ENCODE measurements around the gene RSPO1. TPM values are rescaled to one million over a fixed set of nuclear protein-coding genes. Genes with fewer than 3 reads are reported as not detected.

Gene RSPO1
- polyA plus RNA-seq, 3 donors: 4.8 to 8.6 (median 8.3) TPM

DNA sequence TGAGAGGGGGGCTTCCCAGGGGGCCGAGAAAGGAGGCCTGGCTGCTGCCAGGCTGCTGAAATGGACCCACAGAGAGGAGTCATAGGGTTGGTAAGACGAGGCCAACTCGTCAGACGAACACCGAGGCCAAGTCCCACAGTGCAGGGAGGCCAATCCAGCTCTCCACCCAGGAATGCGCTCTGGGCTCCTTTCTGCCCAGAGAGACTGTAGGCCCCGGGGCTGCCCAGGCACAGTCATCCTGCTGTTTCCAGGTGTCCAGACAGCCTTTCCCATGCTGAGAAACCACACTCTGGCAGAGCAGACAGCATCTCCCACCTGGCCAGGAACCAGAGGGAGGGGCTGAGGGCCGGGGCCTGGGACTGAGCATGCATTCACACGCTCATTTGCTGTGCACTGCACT lies 26.7 kb upstream of the RSPO1 start:
- no peak for DNase-seq (ENCODE audit: extremely low read depth in 1 of 11, low read depth in 9 of 11, low spot score in 4 of 11)

DNA sequence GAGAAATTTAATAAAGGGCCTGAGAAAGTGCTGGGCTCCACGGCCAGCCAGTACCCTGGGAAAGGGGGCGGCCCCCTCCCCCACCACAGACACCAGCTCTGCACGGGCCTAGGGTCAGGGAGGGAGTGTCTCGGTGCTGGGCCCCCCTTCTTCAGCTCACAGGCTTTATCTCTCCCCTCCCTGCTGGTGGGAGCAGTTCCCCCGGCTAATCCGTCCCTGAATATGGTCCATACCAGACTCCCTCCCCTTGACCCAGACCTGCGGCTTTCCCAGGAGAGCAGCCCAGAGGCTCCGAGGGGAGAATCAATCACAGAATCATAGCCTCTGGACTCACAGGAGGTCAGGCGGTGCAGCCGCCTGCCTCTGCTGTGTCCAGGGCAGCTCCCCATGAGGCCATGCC lies 26.0 kb upstream of the RSPO1 start:
- DNase-seq (ENCODE audit: extremely low read depth in 1 of 11, low read depth in 9 of 11, low spot score in 4 of 11): no peak

DNA sequence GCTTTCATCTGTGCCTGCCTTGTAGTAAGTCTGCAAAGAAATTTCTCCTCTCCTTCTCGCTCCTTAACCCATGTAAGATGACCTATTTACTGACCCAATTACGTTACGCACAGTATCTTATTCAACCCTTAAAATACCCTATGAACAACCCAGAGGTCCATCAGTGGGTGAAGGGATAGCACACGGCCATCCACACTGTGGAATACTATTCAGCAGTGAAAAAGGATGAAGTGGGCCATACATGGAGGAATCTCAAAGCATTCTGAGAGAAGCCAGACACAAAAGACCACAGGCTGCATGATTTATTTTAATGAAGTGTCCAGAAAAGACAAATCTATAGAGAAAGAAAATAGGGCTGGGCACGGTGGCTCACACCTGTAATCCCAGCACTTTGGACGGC lies 23.8 kb upstream of the RSPO1 start:
- DNase-seq (ENCODE audit: extremely low read depth in 1 of 11, low read depth in 9 of 11, low spot score in 4 of 11): no peak

DNA sequence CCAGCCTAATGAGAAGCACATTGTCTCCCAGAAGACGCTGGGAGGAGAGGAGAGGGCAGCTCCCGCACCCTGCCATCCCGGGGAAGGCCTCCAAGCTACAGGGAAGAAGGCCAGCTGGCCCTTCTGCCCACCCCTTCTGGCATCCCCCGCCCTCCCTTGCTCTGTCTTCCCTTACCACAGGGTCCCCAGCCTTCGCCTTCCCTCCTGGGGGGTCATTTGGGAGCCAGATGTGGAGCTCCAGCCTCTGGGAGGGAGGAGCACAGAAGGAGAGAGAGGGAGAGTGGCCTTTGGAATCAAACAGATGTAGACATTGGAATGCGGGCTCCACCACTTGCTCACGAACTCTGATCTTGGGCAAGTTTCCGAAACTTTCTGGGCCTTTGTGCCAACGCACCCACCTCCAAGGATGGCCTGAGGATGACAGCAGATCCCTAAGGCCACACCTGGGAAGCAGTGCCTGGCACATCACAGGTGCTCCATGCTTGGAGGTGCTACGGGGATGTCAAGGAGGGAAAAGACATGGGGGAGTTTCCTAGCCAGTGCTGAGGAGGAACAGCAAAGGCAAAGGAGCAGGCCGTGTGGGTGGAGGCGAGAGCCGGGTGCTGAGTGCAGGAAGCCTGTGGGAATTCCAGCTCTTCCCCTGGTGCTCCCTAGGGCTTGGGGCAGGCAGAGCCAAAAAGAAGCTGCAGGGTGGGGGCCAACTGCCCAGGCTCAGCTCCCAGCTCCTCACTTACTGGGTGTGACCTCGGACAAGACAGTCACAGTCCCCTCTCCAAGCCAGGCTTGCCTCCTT lies 23.1 kb upstream of the RSPO1 start:
- DNase-seq (ENCODE audit: extremely low read depth in 1 of 11, low read depth in 9 of 11, low spot score in 4 of 11): no peak

DNA sequence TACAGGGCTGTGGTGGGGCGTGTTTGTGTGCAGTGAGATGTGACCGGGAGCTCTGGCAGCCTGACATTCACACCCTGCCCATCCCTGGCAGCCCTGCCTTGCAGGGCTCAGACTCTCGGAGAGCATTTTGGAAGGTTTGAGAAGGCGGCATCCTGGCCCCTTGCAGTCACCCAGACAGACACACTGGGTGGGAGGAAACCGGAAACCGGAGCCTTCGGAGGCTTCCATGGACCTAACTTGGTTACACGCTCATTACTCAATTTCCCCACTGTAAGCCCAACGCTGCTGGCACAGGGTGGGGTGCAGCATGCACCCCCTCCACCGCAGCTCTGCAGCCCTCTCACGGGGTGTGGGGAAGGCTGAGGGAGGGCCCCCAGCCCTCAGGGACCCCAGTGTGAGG lies 22.2 kb upstream of the RSPO1 start:
- DNase-seq (ENCODE audit: extremely low read depth in 1 of 11, low read depth in 9 of 11, low spot score in 4 of 11): no peak

DNA sequence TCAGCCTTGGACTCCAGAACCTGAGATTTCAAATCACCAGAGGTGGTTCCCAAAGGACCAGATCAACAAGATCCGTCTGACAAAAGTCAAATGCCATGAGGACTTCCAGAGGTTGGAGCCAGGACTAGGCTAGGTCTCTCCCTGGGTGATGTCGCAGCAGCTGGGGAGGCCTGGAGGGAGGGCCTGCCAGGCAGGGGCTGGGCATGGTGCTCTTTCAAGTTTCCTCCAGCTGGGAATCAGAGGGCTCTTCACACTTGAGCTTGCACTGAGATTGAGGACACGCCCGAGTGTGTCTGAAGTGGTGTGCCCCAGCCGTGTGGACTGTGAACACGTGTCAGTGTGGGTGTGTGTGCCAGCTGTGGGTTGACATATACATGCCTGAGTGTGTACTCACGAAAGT lies 21.3 kb upstream of the RSPO1 start:
- DNase-seq (ENCODE audit: extremely low read depth in 1 of 11, low read depth in 9 of 11, low spot score in 4 of 11): no peak

DNA sequence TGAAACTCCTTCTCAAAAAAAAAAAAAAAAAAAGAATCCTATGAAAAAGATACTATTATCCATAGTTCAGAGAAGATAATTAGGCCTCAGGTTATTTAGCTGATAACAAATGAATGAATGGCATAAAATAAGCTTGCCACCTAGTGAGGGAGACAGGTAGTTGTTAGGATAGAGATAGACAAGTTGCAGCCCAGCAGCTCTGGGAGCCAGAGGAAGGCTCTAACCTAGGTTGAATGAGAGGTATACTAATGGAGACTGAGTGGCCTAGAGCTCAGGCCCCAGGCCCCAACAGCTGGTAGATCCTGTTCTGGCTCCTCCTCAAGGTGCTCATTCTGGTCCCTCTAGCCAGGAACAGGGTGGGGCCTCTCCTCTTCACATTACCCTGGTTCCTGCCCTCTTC lies 20.6 kb upstream of the RSPO1 start:
- DNase-seq (ENCODE audit: extremely low read depth in 1 of 11, low read depth in 9 of 11, low spot score in 4 of 11): no peak

DNA sequence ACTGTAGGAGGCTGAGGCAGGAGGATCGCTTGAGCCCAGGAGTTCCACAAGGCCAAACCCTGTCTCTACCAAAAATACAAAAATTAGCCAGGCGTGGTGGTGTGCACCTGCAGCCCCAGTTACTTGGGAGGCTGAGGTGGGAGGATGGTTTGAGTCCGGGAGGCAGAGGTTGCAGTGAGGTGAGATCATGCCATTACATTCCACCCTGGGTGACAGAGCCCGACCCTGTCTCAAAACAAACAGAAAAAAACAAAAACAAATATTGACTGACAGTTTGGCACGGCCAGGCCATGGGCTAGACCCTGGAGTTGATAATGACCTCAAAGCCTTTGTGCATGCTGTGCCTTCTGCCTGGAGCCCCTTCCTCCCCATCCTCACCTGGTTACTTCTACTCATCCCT lies 19.2 kb upstream of the RSPO1 start:
- DNase-seq (ENCODE audit: extremely low read depth in 1 of 11, low read depth in 9 of 11, low spot score in 4 of 11): no peak

DNA sequence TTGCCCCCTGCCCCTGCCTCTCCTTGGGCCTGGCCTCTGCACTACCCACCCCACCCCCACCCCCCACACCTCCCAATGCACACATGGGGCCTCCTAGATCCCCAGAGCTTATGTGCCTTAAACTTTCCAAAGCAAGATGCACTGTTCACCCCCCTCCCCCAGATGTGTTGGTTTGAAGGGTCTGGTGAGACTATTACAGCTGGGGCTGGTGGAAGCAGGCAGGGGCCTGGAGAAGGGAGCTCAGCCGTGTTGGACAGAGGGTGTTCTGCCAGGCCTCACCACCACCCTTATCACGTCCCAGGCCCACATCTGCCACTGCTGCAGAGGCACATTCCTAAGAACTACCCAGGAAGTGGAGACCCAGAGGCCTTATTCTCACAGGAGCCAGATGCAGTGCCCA lies 18.3 kb upstream of the RSPO1 start:
- DNase-seq (ENCODE audit: extremely low read depth in 1 of 11, low read depth in 9 of 11, low spot score in 4 of 11): no peak

DNA sequence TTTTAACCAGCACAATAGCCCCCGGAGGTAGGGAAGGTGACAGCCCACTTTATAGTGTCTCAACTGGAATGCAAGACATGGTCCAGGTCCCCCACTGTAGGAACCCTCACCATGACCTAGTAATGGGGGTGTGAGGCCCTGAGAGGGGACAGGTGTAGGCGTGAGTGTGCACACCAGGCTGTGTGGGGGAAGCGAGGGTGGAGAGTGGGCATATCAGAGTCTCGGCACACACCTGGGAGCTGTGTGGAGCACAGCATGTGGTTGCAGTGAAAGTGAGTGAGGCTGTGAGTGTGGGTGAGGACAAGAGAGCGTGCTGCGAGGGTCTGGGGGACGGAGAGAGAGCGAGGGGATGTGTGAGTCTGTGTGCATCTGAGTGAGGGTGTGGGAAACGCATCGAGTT lies 17.1 kb upstream of the RSPO1 start:
- no peak for DNase-seq (ENCODE audit: extremely low read depth in 1 of 11, low read depth in 9 of 11, low spot score in 4 of 11)

DNA sequence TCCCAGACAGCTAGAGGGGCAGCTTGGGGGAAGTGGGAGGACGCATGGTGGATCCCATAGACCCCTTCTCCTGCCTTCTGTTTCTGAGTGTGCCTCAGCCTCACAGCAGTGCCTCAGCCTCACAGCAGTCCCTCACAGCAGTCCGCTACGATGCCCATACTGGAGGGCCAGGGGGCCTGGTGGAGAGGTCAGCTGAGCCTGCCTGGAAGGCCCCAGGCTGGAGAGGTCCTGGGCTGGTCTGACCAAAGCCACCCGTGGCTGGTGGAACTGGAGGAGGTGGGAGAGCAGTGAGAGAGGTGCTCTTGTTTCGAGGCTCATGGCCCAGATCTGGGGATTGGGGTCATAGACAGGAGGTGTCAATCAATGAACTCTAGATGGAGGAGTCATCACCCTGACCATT lies 16.0 kb upstream of the RSPO1 start:
- DNase-seq (ENCODE audit: extremely low read depth in 1 of 11, low read depth in 9 of 11, low spot score in 4 of 11): no peak

DNA sequence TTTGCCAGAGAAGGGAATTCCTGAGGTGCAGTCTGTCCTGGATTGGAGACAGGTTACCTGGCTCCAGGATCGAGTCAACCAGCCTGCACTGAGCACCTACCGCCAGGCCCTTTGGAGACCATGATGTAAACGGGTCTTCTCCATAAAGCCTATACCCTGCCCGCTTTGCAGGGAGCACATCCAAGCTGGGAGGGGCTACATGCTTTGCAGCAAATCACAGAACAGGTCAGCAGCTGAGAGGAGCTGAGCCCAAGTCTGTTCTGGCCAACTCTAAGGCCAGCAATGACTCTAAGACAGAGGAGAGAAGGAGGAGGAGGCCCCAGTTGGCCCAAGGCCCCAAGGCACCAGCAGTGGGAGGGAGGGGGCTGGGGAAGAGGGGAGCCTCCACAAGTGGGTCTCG lies 15.5 kb upstream of the RSPO1 start:
- DNase-seq (ENCODE audit: extremely low read depth in 1 of 11, low read depth in 9 of 11, low spot score in 4 of 11): no peak

DNA sequence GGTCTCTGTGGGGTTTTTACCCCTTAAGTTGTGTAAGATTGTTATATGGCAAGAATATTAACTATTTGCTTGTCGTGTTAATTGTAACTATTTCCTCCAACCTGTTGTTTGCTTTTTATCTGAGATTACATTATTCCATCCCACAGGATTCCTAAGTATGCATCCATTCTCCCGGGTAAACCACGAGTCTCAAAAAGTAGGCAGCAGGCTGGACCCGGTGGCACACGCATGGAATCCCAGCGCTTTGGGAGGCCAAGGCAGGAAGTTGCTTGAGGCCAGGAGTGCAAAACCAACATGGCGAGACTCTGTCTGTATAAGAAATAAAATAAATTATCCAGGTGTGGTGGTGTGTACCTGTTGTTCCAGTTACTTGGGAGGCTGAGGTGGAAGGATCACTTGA lies 12.6 kb upstream of the RSPO1 start:
- DNase-seq (ENCODE audit: extremely low read depth in 1 of 11, low read depth in 9 of 11, low spot score in 4 of 11): no peak

DNA sequence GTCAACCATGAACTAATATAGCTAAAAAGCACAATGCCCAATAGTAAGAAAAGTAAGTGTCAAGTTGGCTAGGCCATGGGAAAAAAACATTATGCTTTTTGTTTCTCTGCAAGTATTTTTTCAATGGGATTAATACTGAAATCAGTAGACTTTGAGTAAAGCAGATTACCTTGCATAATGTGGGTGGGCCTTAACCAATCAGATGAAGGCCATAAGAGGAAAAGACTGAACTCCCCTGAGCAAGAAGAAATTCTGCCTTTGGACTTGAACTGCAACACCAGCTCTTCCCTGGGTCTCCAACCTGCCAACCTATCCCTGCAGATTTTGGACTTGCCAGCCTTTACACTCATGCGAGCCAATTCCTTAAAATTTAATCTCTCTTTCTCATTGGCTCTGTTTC lies 6.4 kb upstream of the RSPO1 start:
- DNase-seq (ENCODE audit: extremely low read depth in 1 of 11, low read depth in 9 of 11, low spot score in 4 of 11): no peak

DNA sequence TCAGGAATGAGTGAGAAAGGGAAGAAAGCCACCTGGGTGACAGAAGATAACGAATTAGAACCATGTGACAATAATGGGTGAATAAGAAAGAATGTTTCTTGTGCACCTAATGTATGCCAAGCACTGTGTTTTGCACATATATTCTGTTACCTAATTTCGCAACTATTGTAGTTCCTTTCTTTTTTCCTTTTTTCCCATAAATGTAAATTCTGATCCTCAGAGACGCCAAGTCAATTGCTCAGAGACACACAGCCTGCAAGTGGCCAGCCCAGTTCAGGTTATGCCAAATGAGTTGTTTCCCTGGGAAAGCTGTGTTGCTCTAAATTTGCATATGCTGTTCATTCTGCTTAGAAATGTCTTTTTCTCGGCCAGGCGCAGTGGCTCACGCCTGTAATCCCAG lies 1.7 kb upstream of the RSPO1 start:
- DNase-seq (ENCODE audit: extremely low read depth in 1 of 11, low read depth in 9 of 11, low spot score in 4 of 11): no peak

DNA sequence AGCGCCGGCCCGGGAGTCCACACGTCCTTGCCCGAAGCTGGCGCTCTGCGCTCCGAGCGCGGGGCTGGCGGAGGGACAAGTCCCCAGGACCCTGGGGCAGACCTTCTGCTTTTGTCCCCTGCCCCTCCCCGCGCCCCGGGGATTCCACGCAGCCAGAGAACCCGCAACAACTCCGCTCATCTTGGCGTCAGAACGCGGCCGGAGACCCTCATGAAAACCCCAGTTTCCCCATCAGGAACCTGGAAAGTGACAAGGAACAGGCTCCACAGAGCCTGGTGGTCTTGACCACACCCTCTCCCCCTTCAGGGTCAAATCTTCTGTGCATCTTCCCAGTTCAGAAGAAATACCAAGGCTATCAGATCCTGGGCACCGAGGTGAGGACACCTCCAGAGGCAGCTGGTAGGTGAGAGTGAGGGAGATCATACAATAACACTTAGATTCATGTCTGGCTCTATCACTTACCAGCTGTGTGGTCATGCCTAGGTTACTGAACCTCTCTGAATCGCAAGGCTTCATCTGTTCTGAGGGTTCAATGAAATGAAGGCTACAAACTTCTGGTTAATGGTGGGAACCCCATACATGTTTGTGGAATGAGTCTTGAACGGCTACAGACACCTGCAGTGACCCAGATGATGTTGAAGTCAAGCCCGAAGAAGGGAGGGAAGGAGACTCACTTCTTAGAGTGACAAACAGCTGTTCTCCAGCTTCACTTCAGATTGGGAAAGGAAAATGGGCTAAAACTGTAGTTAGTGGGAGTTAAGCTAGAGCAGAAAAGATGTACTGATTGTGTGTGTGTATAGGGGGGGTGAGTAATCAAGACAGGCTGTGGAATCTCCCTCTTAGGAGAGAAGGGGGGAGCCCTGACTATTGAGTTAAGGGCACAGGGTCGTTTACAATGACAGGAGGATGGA lies 555 bp upstream of the RSPO1 start:
- no peak for DNase-seq (ENCODE audit: extremely low read depth in 1 of 11, low read depth in 9 of 11, low spot score in 4 of 11)

DNA sequence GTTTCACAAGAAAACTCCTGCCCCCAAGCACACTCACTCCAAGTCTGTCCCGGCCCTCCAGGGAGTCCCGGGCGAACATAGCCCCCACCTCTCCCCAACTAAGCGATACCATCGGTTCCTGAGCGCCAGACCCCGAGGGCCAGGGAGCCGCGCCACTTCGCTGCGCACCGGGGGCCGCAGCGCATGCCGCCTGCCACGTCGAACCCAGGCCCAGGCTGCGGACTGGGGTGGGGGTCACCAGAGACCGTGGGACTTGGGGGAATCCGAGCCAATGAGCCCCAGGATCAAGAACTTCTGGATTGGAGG lies 801 bp downstream of the RSPO1 start:
- no peak for DNase-seq (ENCODE audit: extremely low read depth in 1 of 11, low read depth in 9 of 11, low spot score in 4 of 11)

DNA sequence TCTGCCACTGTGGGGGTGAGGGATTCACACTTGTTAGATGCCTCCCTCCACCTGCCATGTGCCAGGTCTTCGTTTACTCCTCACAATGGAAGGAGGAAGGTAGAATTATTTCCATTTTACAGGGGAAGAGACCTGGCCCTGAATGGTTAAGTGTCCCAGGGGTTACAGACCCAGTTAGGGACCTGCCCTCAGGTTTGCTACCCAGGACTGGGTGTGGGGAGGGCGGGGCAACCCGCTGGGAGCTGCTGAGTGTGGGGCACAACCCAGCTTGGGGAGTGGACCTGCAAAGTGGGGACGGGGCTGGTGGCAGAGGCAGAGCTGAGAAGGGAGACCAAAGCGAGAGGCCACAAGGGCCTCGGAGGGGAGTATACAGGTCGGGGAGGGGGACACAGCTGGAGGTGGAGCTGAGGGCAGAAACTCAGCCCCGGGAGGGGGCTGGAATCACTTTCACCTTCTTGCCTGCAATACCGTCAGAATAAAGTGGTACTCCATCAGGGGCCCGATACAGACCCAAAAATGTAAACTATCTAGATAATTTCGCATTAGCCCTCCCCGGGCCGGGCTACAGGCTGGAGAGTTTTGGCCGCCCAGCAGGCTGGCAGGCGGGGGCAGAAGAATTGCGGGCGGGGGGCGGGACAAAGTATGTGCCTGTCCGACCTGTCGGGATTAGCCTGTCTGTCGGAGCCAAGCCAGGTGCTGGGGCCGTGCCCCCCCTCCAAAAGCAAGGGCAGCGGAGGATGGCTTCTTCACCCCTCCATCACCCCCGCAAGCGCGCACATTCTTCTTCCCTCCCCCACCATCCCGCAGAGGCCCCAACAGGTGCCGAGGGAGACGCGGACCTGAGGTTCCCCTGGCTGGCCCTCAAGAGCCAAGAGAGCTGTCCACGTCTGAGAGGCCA lies 1.4 kb downstream of the RSPO1 start:
- DNase-seq (ENCODE audit: extremely low read depth in 1 of 11, low read depth in 9 of 11, low spot score in 4 of 11): no peak

DNA sequence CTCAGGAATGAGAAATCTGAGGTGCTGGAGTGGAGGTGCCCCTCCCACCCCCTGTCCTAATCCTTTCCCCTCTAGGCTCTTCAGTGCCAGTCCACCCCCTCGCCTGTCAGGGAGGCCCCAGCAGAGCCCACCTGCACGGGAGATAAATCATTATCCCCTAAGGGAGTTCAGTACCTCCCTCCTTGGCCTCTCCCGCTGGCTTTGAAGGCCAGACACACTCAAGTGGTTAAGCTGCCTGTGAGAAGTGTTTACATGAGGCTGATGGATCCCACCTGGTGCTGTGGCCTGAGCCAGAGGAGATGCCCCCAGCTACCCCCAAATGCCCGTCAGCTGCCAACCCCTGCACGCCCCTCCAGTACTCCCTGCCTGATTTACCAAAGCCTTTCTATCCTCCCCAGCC lies 3.7 kb downstream of the RSPO1 start:
- peak in 6 of 11 donors; percentile 25 to 56 (median 44) for DNase-seq (ENCODE audit: extremely low read depth in 1 of 11, low read depth in 9 of 11, low spot score in 4 of 11)
